CD8-positive, alpha-beta memory T cell (primary cell): ENCODE data around the gene PARP15. TPM values are rescaled to one million over a fixed set of nuclear protein-coding genes. Genes with fewer than 3 reads are reported as not detected.
"Not testable (repeated sequence)": the region's sequence is repeated elsewhere in the genome, so short reads cannot be mapped to it uniquely, and the experiment has no call there.

ENCODE experiments used
- CTCF ChIA-PET: fragments of 350-600 bp; sonication (Branson Sonifier 250); formaldehyde crosslinking; loops from one replicate; lab custom pipeline; 2021; ENCODE audit warnings: antibody characterized with exemption; lab: Charles Lee
- POLR2A ChIA-PET: fragments of 350-600 bp; sonication (Branson Sonifier 250); formaldehyde crosslinking; loops from one replicate; lab custom pipeline; 2021; ENCODE audit warnings: antibody characterized with exemption; lab: Charles Lee
- DNase-seq, 5 donors: peaks; one replicate each; pipeline versions ENCODE4 v3.0.0 to v3.0.0-alpha.2; 2020 to 2022; ENCODE audit warnings: mixed read lengths in 1 of 5
- H3K27ac ChIP-seq: one replicate; pipeline ENCODE4 v1.7.0; 2013; ENCODE audit warnings: low read depth, mild to moderate bottlenecking, low read length, moderate library complexity
- H3K27me3 ChIP-seq: 2 replicates; pipeline ENCODE4 v1.7.0; 2013; ENCODE audit warnings: low read length, mild to moderate bottlenecking; ENCODE audit not compliant: insufficient read depth, poor library complexity, severe bottlenecking
- H3K36me3 ChIP-seq: 2 replicates; pipeline ENCODE4 v1.7.0; 2013; ENCODE audit warnings: mild to moderate bottlenecking, low read length, moderate library complexity; ENCODE audit not compliant: insufficient read depth
- H3K4me1 ChIP-seq: 2 replicates; pipeline ENCODE4 v1.7.0; 2013; ENCODE audit warnings: mild to moderate bottlenecking, low read length, moderate library complexity; ENCODE audit not compliant: insufficient read depth
- H3K4me3 ChIP-seq: 2 replicates; pipeline ENCODE4 v1.7.0; 2013; ENCODE audit warnings: mild to moderate bottlenecking, low read length
- H3K9me3 ChIP-seq: 2 replicates; pipeline ENCODE4 v1.7.0; 2013; ENCODE audit warnings: mild to moderate bottlenecking, low read length
- H3K27ac Mint-ChIP-seq, 8 donors: one replicate each; pipeline ENCODE4 v1.8.0; 2020 to 2021; ENCODE audit warnings: mixed read lengths in 8 of 8, mild to moderate bottlenecking in 6 of 8, inconsistent platforms in 3 of 8, moderate library complexity in 3 of 8
- H3K27me3 Mint-ChIP-seq, 2 donors: one replicate each; pipeline ENCODE4 v1.8.0; 2020 to 2021; ENCODE audit warnings: mixed read lengths in 2 of 2, mild to moderate bottlenecking in 1 of 2, moderate library complexity in 1 of 2
- H3K36me3 Mint-ChIP-seq, 3 donors: one replicate each; pipeline ENCODE4 v1.8.0; 2020 to 2021; ENCODE audit warnings: mixed read lengths in 3 of 3, inconsistent platforms in 1 of 3, mild to moderate bottlenecking in 1 of 3
- H3K4me1 Mint-ChIP-seq, 3 donors: one replicate each; pipeline ENCODE4 v1.8.0; 2020 to 2021; ENCODE audit warnings: mixed read lengths in 3 of 3, inconsistent platforms in 1 of 3, mild to moderate bottlenecking in 1 of 3
- H3K4me3 Mint-ChIP-seq, 7 donors: one replicate each; pipeline ENCODE4 v1.8.0; 2020 to 2021; ENCODE audit warnings: mixed read lengths in 7 of 7, mild to moderate bottlenecking in 6 of 7, moderate library complexity in 4 of 7, inconsistent platforms in 2 of 7
- H3K9me3 Mint-ChIP-seq, 5 donors: one replicate each; pipeline ENCODE4 v1.8.0; 2020 to 2022; ENCODE audit warnings: mixed read lengths in 5 of 5, mild to moderate bottlenecking in 3 of 5, moderate library complexity in 2 of 5, inconsistent platforms in 1 of 5
- polyA plus RNA-seq: library from polyadenylated mRNA; unstranded; fragments of 300-500 nt; fragmentation: Illumina TruSeq; gene quantifications from one replicate; pipeline ENCODE4 v1.2.3, GENCODE V29; 2021
- total RNA-seq, 2 experiments: library from RNA; stranded (reverse); gene quantifications; one replicate each; pipeline ENCODE4 v1.2.3, GENCODE V29; 2021

The PARP15 gene
- total and polyA plus RNA-seq, 3 experiments from 2014 or later: 8.5 to 13.9 (median 12.7) TPM

- H3K27ac ChIP-seq: peak within 1 kb of the TSS; percentile 93
- no peaks in the 10 kb centered on the region for H3K9me3 ChIP-seq
- peak within 1 kb of the TSS; percentile 93 to 99 (median 97) for H3K4me3 Mint-ChIP-seq
These were observed 103.2 kb downstream of the PARP15 start, which contains the start of gene PARP14 for GRCh38 chr3:122680475-122681283. Gene PARP14, plus strand, starts transcription at chr3:122680839. Its CDS starts 45 bp downstream, at chr3:122680884.

GRCh38 chr3:122681284-122681973 lies 104.0 kb downstream of the PARP15 start:
- DNase-seq: peak in 1 of 5 donors; percentile 8
- Mint-ChIP-seq H3K27me3 (no peaks in the 10 kb centered on the region), H3K36me3 (peaks cover 4 to 31% (median 6%) of the 10 kb centered on the region in 3 donors), H3K27ac (peak overlapping the region; percentile 95 to 99 (median 98)), H3K4me1 (peaks cover 59 to 68% (median 68%) of the 10 kb centered on the region in 3 donors), H3K9me3 (no peaks in the 10 kb centered on the region), H3K4me3 (peak overlapping the region; percentile 93 to 99 (median 97))
- Histone ChIP-seq H3K27me3 (no peaks in the 10 kb centered on the region), H3K36me3 (peaks cover 4% of the 10 kb centered on the region), H3K4me1 (peaks cover 44% of the 10 kb centered on the region), H3K9me3 (no peaks in the 10 kb centered on the region), H3K27ac (peak overlapping the region; percentile 93), H3K4me3 (peak overlapping the region; percentile 92)
- POLR2A ChIA-PET: interaction anchor here (1.0 to 4.6 kb wide), 3 partner anchors 112 to 299 kb away, joined by 3 to 39 read pairs (median 3); partner anchors contain the start of genes DTX3L, HSPBAP1 and PARP9
- CTCF ChIA-PET: interaction anchor here (2.9 to 6.6 kb wide), 2 partner anchors 103 to 120 kb away, joined by 19 to 137 read pairs; partner anchors contain the start of genes DTX3L, PARP15 and PARP9

More at GRCh38 chr3:122680475-122681283, 103.2 kb downstream of the PARP15 start, which contains the start of gene PARP14:
- POLR2A ChIA-PET: interaction anchor here (0.7 to 4.6 kb wide), 6 partner anchors 113 to 298 kb away, joined by 3 to 39 read pairs (median 4); partner anchors contain the start of genes DTX3L, FAM162A, HSPBAP1 and KPNA1
- H3K4me1 ChIP-seq: peaks cover 44% of the 10 kb centered on the region
- Mint-ChIP-seq H3K9me3 (no peaks in the 10 kb centered on the region), H3K36me3 (peaks cover 4 to 29% (median 6%) of the 10 kb centered on the region in 3 donors), H3K27ac (peak within 1 kb of the TSS; percentile 96 to 99 (median 98)), H3K27me3 (no peaks in the 10 kb centered on the region), H3K4me1 (peaks cover 59 to 68% (median 68%) of the 10 kb centered on the region in 3 donors)
- DNase-seq: peak; percentile 52 to 77 (median 70)
- H3K27me3 ChIP-seq: no peaks in the 10 kb centered on the region
- CTCF ChIA-PET: interaction anchor here (0.8 to 6.6 kb wide), 12 partner anchors 22 to 1134 kb away, joined by 3 to 137 read pairs (median 6); partner anchors contain the start of genes DTX3L, FAM162A, HSPBAP1 and PARP15
- H3K4me3 ChIP-seq: peak within 1 kb of the TSS; percentile 92
- peaks cover 4% of the 10 kb centered on the region for H3K36me3 ChIP-seq

- DNase-seq: no peak
- peaks cover 59 to 73% (median 72%) of the 10 kb centered on the region in 3 donors for H3K4me1 Mint-ChIP-seq
- peak overlapping the region; percentile 93 for H3K27ac ChIP-seq
- H3K36me3 ChIP-seq: peaks cover 8% of the 10 kb centered on the region
- H3K4me3 Mint-ChIP-seq: peak overlapping the region; percentile 93 to 99 (median 97)
- no peaks in the 10 kb centered on the region for H3K27me3 ChIP-seq
- ChIA-PET POLR2A (interaction anchor here (4.6 kb wide), 1 partner anchor 118 kb away, joined by 39 read pairs; the partner anchor contains the start of genes DTX3L and PARP9), CTCF (interaction anchor here (6.6 kb wide), 1 partner anchor 121 kb away, joined by 137 read pairs; the partner anchor contains the start of genes DTX3L and PARP9)
- H3K9me3 Mint-ChIP-seq: no peaks in the 10 kb centered on the region
- peak overlapping the region; percentile 95 to 99 (median 98) for H3K27ac Mint-ChIP-seq
- no peaks in the 10 kb centered on the region for H3K27me3 Mint-ChIP-seq
- peak overlapping the region; percentile 92 for H3K4me3 ChIP-seq
- peaks cover 44% of the 10 kb centered on the region for H3K4me1 ChIP-seq
- peaks cover 4 to 31% (median 11%) of the 10 kb centered on the region in 3 donors for H3K36me3 Mint-ChIP-seq
- no peaks in the 10 kb centered on the region for H3K9me3 ChIP-seq
These were observed 104.5 kb downstream of the PARP15 start for GRCh38 chr3:122681974-122682409.

- ChIA-PET CTCF (interaction anchor here (1.1 kb wide), 1 partner anchor 299 kb away, joined by 3 read pairs; the partner anchor contains the start of gene FAM162A), POLR2A (interaction anchor here (0.6 kb wide), 1 partner anchor 107 kb away, joined by 7 read pairs; no protein-coding TSS in a partner anchor)
- H3K9me3 Mint-ChIP-seq, H3K27ac ChIP-seq, H3K27me3 Mint-ChIP-seq, DNase-seq, H3K9me3 ChIP-seq, H3K4me3 ChIP-seq, H3K27me3 ChIP-seq: not testable (repeated sequence)
- Mint-ChIP-seq H3K4me3 (peak overlapping the region; percentile 62 to 99 (median 97)), H3K36me3 (peaks cover 4 to 31% (median 18%) of the 10 kb centered on the region in 3 donors), H3K27ac (peak overlapping the region; percentile 66 to 99 (median 88)), H3K4me1 (peaks cover 63 to 81% (median 78%) of the 10 kb centered on the region in 3 donors)
- peaks cover 50% of the 10 kb centered on the region for H3K4me1 ChIP-seq
- H3K36me3 ChIP-seq: peaks cover 10% of the 10 kb centered on the region
These were observed 105.4 kb downstream of the PARP15 start for GRCh38 chr3:122682778-122683411.

GRCh38 chr3:122687298-122687697 lies 109.8 kb downstream of the PARP15 start:
- peaks cover 29 to 47% (median 45%) of the 10 kb centered on the region in 3 donors for H3K4me1 Mint-ChIP-seq
- H3K9me3 Mint-ChIP-seq: no peaks in the 10 kb centered on the region
- H3K4me1 ChIP-seq: peaks cover 24% of the 10 kb centered on the region
- ChIA-PET POLR2A (no interaction called here), CTCF (interaction anchor here (0.6 to 1.5 kb wide), 3 partner anchors 8 to 126 kb away, joined by 3 to 8 read pairs (median 3); no protein-coding TSS in a partner anchor)
- H3K4me3 Mint-ChIP-seq: no peak overlapping the region
- peaks cover 26% of the 10 kb centered on the region for H3K36me3 ChIP-seq
- H3K27me3 ChIP-seq: no peaks in the 10 kb centered on the region
- no peak overlapping the region for H3K27ac ChIP-seq
- H3K36me3 Mint-ChIP-seq: peaks cover 8 to 35% (median 23%) of the 10 kb centered on the region in 3 donors
- H3K4me3 ChIP-seq: no peak overlapping the region
- H3K27ac Mint-ChIP-seq: peak overlapping the region in 3 of 8 donors; percentile 7 to 51 (median 17)
- no peak for DNase-seq
- H3K9me3 ChIP-seq: no peaks in the 10 kb centered on the region
- H3K27me3 Mint-ChIP-seq: no peaks in the 10 kb centered on the region
